SK-N-MC (cell line): ENCODE data around the gene KCNB1.

Experiments
- EZH2 ChIP-seq: fragments of 200-600 bp; sonication (generic); IDR thresholded peaks from one replicate; pipeline ENCODE4 v1.6.1; 2017; ENCODE audit warnings: antibody characterized with exemption
- FOXP2 ChIP-seq: optimal IDR thresholded peaks from 2 replicates; pipeline ENCODE3; 2011; ENCODE audit warnings: mild to moderate bottlenecking, moderate library complexity; ENCODE audit not compliant: insufficient read depth; ENCODE audit errors: extremely low read length, control extremely low read depth
- POLR2AphosphoS5 ChIP-seq: IDR thresholded peaks from 2 replicates; pipeline ENCODE4 v1.6.1; 2012; ENCODE audit warnings: mild to moderate bottlenecking, low read depth, low read length, borderline replicate concordance

DNA sequence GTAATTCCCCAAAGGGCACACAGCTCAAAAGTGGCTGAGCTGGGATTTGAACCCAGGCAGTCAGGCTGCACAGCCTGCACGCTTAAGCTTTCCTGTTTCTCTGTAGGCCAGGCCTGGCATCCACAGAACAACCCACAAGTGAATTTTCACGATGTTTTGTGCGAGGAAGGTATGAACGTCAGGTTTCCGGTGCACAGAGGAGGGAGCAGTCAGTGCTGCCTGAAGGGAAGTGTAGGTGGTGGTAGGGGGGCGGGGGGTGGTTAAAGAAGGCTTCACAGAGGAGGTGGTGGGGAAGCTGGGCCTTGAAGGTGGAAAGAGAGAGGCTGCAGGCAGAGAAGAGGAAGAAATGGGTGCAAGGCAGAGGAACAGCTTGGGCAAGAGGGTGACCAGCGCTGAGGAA, 14.1 kb downstream of the KCNB1 start:
- TF ChIP-seq POLR2AphosphoS5 = no peak
- no peak for TF ChIP-seq EZH2
- no peak for TF ChIP-seq FOXP2
